Measurements from ENCODE around the gene LTBP2. TPM values are rescaled to one million over a fixed set of nuclear protein-coding genes. Genes with fewer than 3 reads are reported as not detected.
"Not testable (repeated sequence)": the region's sequence is repeated elsewhere in the genome, so short reads cannot be mapped to it uniquely, and the experiment has no call there.

The LTBP2 gene
- total RNA-seq, 2 experiments from 2014 or later, result 0.12 to 0.18 TPM

DNA sequence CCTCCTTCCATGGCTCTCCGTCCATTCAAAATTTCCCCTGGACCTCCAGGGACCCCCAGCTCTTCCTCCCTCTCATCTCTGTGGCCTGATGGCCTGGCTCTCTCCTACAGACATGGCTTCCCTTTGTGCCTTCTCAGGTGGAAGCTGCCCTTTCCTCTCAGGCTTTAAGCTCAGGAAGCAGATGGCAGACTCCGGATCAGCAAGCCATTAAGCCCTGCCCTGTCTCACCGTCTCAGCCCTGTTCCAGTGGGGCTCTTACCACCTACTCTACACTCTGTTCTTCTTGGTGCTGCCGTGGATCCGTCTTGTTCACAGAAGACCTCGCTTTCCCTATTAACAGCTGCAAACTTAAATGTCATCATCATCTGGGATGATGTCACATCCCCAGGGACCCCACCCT, 152.1 kb downstream of the LTBP2 start:
- Mint-ChIP-seq H3K27ac (no peak overlapping the region), H3K27me3 (peaks cover 13% of the 10 kb centered on the region), H3K4me3 (no peak overlapping the region), H3K4me1 (no peaks in the 10 kb centered on the region), H3K9me3 (ENCODE audit: low read depth) (no peaks in the 10 kb centered on the region), H3K36me3 (no peaks in the 10 kb centered on the region)
- DNase-seq, result peak; percentile 8
- ATAC-seq, result no peak
- CTCF ChIA-PET, result no interaction called here

DNA sequence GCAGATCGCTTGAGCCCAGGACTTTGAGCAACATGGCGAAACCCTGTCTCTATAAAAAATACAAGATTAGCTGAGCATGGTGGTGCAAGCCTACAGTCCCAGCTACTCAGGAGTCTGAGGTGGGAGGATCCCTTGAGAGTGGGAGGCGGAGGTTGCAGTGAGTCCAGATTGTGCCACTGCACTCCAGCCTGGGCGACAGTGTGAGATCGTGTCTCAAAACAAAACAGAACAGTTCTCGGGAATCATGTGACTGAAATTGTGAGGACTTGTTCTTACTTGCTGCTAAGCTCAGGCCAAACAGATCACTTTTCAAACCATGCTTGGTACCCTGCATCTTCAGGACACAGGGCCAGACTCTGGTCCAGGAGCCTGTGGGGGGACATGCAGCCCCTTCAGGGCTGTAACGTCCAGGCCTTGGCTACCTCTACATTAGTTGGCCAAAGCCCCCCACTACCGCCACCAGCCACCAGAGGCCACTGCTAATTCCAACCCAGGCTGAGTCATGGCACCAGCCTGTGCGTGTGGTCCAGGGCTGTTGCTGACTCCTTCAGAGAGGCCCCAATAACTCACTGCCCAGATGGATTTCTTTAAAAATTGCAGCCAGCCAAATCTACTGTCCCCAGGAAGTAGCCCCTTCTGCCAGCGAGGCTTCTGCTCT, 152.6 kb downstream of the LTBP2 start:
- Mint-ChIP-seq H3K4me3 (no peak overlapping the region), H3K9me3 (ENCODE audit: low read depth) (no peaks in the 10 kb centered on the region), H3K36me3 (no peaks in the 10 kb centered on the region), H3K27ac (no peak overlapping the region), H3K27me3 (peaks cover 13% of the 10 kb centered on the region), H3K4me1 (no peaks in the 10 kb centered on the region)
- peak; percentile 48 for DNase-seq
- CTCF ChIA-PET, result interaction anchor here (1.0 kb wide), 1 partner anchor 269 kb away, joined by 4 read pairs; no protein-coding TSS in a partner anchor
- ATAC-seq, result peak; percentile 70

DNA sequence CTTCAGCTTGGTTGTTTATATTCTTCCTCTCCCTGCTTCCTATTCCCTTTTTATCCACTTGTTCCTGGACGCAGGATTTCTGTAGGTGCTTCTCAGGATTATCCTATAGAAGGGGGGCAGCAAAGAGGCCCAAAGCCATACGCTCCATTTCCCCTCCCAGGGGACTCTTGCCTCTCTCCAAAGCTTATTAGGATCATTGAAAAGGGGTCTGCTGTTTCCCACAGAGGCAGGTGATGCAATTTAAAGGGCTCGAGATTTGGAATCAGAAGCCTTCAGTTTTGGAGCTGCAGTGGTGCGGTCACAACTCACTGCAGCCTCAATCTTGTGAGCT, 154.5 kb downstream of the LTBP2 start:
- Mint-ChIP-seq H3K36me3 (no peaks in the 10 kb centered on the region), H3K27ac (no peak overlapping the region), H3K9me3 (ENCODE audit: low read depth) (no peaks in the 10 kb centered on the region), H3K4me1 (no peaks in the 10 kb centered on the region), H3K27me3 (peaks cover 22% of the 10 kb centered on the region), H3K4me3 (no peak overlapping the region)
- peak; percentile 11 for DNase-seq
- no peak for ATAC-seq
- CTCF ChIA-PET, result no interaction called here

DNA sequence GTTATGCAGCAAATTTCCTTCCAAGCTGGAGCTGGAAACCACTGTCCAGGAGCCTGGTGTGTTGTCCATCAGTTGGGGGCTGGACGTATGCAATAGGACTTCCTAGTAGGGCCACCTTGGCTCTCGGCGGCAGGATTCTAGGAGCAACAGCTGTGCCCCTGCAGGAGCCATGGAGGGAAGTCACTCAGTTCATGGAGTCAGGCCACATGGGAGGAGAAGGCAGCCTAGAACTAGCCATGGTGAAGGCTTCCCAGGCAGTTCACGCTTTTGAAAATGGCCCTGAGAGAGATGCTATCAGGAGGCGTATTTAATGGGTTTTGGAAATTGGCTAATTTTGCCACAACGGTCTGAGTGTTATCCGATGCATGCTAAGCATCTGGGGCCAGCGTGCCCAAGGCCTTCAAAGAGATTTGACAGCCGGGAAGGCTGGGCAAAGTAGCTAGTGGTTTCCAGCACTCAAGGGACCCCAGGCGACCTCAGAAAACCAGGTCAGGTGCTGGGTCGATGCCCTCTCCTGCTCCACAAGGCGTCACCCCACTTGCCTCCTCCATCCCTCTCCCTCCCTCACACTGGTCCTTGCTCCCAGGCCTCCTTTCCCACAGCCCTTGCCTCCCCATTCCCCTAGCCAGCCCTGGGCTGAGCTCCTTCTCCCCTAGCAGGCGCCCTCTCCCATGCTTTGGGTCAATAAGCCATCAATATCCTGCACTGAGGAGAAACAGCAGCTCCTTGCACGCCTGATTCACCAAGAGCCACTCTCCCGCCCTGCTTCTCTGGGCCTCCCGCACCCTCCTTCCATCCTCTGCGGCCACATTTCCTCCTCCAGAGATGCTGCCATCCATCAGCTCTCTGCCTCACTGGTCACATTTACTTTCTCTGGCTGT, 155.1 kb downstream of the LTBP2 start:
- Mint-ChIP-seq H3K36me3 (no peaks in the 10 kb centered on the region), H3K4me1 (no peaks in the 10 kb centered on the region), H3K4me3 (no peak overlapping the region), H3K27ac (no peak overlapping the region), H3K9me3 (ENCODE audit: low read depth) (no peaks in the 10 kb centered on the region), H3K27me3 (peaks cover 26% of the 10 kb centered on the region)
- DNase-seq (peak; percentile 37), ATAC-seq (no peak)
- CTCF ChIA-PET, result no interaction called here

DNA sequence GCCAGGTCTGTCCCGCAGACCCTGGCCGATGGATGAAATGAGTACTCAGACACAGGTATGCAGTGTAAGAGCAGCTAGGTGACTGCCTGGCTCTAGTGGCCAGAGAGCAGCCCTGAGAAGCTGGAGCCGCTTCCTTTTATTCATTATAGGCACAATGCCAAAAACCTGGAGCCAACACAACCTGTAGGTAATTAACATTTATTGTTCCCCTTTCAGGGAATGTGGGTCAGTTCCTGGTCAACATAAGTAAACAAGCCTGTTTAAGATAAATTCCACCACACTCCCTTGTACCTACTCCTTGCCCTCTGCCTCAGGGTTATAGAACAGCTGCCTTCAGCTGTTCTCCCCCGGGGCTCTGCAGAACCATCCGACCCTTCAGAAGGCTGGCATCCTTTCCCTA, 157.6 kb downstream of the LTBP2 start:
- H3K9me3 Mint-ChIP-seq (ENCODE audit: low read depth); H3K27ac Mint-ChIP-seq; H3K4me1 Mint-ChIP-seq; ATAC-seq; H3K4me3 Mint-ChIP-seq; DNase-seq; CTCF ChIA-PET; H3K36me3 Mint-ChIP-seq: not testable (repeated sequence)
- peaks cover 39% of the 10 kb centered on the region for H3K27me3 Mint-ChIP-seq

Other genes starting within 250 kb of the LTBP2 start
- gene SYNDIG1L, start 186.0 kb downstream of the LTBP2 start, total RNA-seq, result not detected
- 10 to 100 TPM; 25.0 to 35.6 TPM for gene NPC2, start 118.9 kb downstream of the LTBP2 start, total RNA-seq
- gene ISCA2, start 118.5 kb downstream of the LTBP2 start, total RNA-seq, result 10 to 100 TPM; 20.9 to 25.6 TPM
- 10 to 100 TPM; 43.6 to 44.2 TPM for gene AREL1, start 100.8 kb upstream of the LTBP2 start, total RNA-seq
- 10 to 100 TPM; 53.7 to 60.5 TPM for gene FCF1, start 100.9 kb upstream of the LTBP2 start, total RNA-seq
- 10 to 100 TPM; 57.9 to 64.1 TPM for gene YLPM1, start 151.1 kb upstream of the LTBP2 start, total RNA-seq

Data from activated CD8-positive, alpha-beta memory T cell treated with anti-CD3 and anti-CD28 coated beads, Interleukin-2, amount 10 ng/mL, durations not matched to agents 7 days and 5 days (primary cell).